DOHH2 (cell line): ENCODE results near the gene DAP.

Source experiments
- H3F3A ChIP-seq: fragments of 200-600 bp; sonication (generic), shearing (Covaris generic); 2 replicates; pipeline ENCODE4 v1.6.0; 2016; ENCODE audit warnings: antibody characterized with exemption, mild to moderate bottlenecking; ENCODE audit not compliant: control insufficient read depth, insufficient read depth
- H3K27ac ChIP-seq: fragments of 200-600 bp; sonication (generic); 2 replicates; pipeline ENCODE4 v1.5.1; 2014; ENCODE audit warnings: low read depth, mild to moderate bottlenecking, low read length, moderate library complexity
- H3K27me3 ChIP-seq: fragments of 200-600 bp; sonication (generic); 2 replicates; pipeline ENCODE4 v1.6.1; 2014; ENCODE audit warnings: mild to moderate bottlenecking, low read length, mixed read lengths; ENCODE audit not compliant: control insufficient read depth
- H3K36me3 ChIP-seq: fragments of 200-600 bp; sonication (generic); 2 replicates; pipeline ENCODE4 v1.6.1; 2014; ENCODE audit warnings: mild to moderate bottlenecking, low read length, moderate library complexity, mixed read lengths; ENCODE audit not compliant: control insufficient read depth
- H3K4me1 ChIP-seq: fragments of 200-600 bp; sonication (generic); 2 replicates; pipeline ENCODE4 v1.6.1; 2014; ENCODE audit warnings: mild to moderate bottlenecking, low read length, mixed read lengths; ENCODE audit not compliant: control insufficient read depth
- H3K4me2 ChIP-seq: fragments of 200-600 bp; sonication (generic); 2 replicates; pipeline ENCODE4 v1.6.0; 2014; ENCODE audit warnings: mild to moderate bottlenecking, low read length, moderate library complexity
- H3K4me3 ChIP-seq: fragments of 200-600 bp; sonication (generic); 2 replicates; pipeline ENCODE4 v1.5.1; 2014; ENCODE audit warnings: mild to moderate bottlenecking, low read length, mixed read lengths
- H3K79me2 ChIP-seq: fragments of 200-600 bp; sonication (generic); 2 replicates; pipeline ENCODE4 v1.6.1; 2014; ENCODE audit warnings: mild to moderate bottlenecking, low read length, mixed read lengths; ENCODE audit not compliant: control insufficient read depth
- H3K9me2 ChIP-seq: fragments of 200-600 bp; sonication (generic); replicated peaks from 2 replicates; pipeline ENCODE4 v1.6.1; 2014; ENCODE audit warnings: mild to moderate bottlenecking, low read length, mixed read lengths; ENCODE audit not compliant: control insufficient read depth
- H3K9me3 ChIP-seq: fragments of 200-600 bp; sonication (generic); 2 replicates; pipeline ENCODE4 v1.6.1; 2014; ENCODE audit warnings: antibody characterized with exemption, low read length, mixed read lengths; ENCODE audit not compliant: control insufficient read depth, insufficient read depth
- H4K20me1 ChIP-seq: fragments of 200-600 bp; sonication (generic); 2 replicates; pipeline ENCODE4 v1.6.0; 2014; ENCODE audit warnings: low read depth, mild to moderate bottlenecking, antibody characterized with exemption, low read length, moderate library complexity; ENCODE audit not compliant: control insufficient read depth, insufficient read depth
- CTCF ChIP-seq: fragments of 200-600 bp; sonication (generic); IDR thresholded peaks from one replicate; pipeline ENCODE4 v1.5.1; 2014; ENCODE audit warnings: antibody characterized with exemption, mild to moderate bottlenecking, low read depth, low read length; ENCODE audit not compliant: poor library complexity, severe bottlenecking
- EZH2phosphoT487 ChIP-seq: fragments of 200-600 bp; sonication (generic); IDR thresholded peaks from 2 replicates; pipeline ENCODE4 v1.6.1; 2017; ENCODE audit warnings: borderline replicate concordance, mild to moderate bottlenecking, antibody characterized with exemption, low read length, moderate library complexity, mixed read lengths

The DAP gene

GRCh38 chr5:10708189-10708944, 52.7 kb downstream of the DAP start:
- Histone ChIP-seq H3K9me2 (no peaks in the 10 kb centered on the region), H3F3A (no peaks in the 10 kb centered on the region; the same call in 1 of the 2 replicates), H3K27ac (no peak overlapping the region), H3K27me3 (no peaks in the 10 kb centered on the region), H4K20me1 (no peaks in the 10 kb centered on the region), H3K4me3 (no peak overlapping the region), H3K4me1 (peaks cover 29% of the 10 kb centered on the region), H3K4me2 (no peak overlapping the region), H3K9me3 (no peaks in the 10 kb centered on the region), H3K79me2 (peaks cover 17% of the 10 kb centered on the region), H3K36me3 (peaks cover 4% of the 10 kb centered on the region)
- TF ChIP-seq EZH2phosphoT487: no peak
- TF ChIP-seq CTCF: no peak

- H3F3A ChIP-seq: no peaks in the 10 kb centered on the region; the same call in 1 of the 2 replicates
- no peaks in the 10 kb centered on the region for H3K27me3 ChIP-seq
- H3K4me2 ChIP-seq: no peak overlapping the region
- H3K79me2 ChIP-seq: peaks cover 21% of the 10 kb centered on the region
- H4K20me1 ChIP-seq: no peaks in the 10 kb centered on the region
- H3K27ac ChIP-seq: no peak overlapping the region
- TF ChIP-seq EZH2phosphoT487 (no peak), CTCF (no peak)
- H3K36me3 ChIP-seq: peaks cover 9% of the 10 kb centered on the region
- H3K4me1 ChIP-seq: peaks cover 38% of the 10 kb centered on the region
- no peaks in the 10 kb centered on the region for H3K9me3 ChIP-seq
- no peak overlapping the region for H3K4me3 ChIP-seq
- H3K9me2 ChIP-seq: no peaks in the 10 kb centered on the region
Observed at GRCh38 chr5:10707198-10708142, 53.6 kb downstream of the DAP start.

- Histone ChIP-seq H3K27ac (no peak overlapping the region), H3F3A (no peaks in the 10 kb centered on the region; the same call in 1 of the 2 replicates), H3K79me2 (peaks cover 30% of the 10 kb centered on the region), H3K4me3 (no peak overlapping the region), H3K4me1 (peaks cover 50% of the 10 kb centered on the region), H3K4me2 (no peak overlapping the region), H3K36me3 (peaks cover 18% of the 10 kb centered on the region), H3K9me2 (no peaks in the 10 kb centered on the region), H3K9me3 (no peaks in the 10 kb centered on the region), H3K27me3 (no peaks in the 10 kb centered on the region), H4K20me1 (no peaks in the 10 kb centered on the region)
- TF ChIP-seq EZH2phosphoT487 (no peak), CTCF (no peak)
Observed at GRCh38 chr5:10706326-10706725, 54.7 kb downstream of the DAP start.
